Activated CD8-positive, alpha-beta T cell treated with anti-CD3 and anti-CD28 coated beads for 36 hours (primary cell): ENCODE measurements around the gene CSTB. TPM values are rescaled to one million over a fixed set of nuclear protein-coding genes. Genes with fewer than 3 reads are reported as not detected.

Source experiments
- ATAC-seq: fragments of 200-7000 bp; cut with Tn5 transposase; one replicate; pipeline ENCODE4 v1.10.0; 2021; ENCODE audit warnings: mild to moderate bottlenecking, moderate library complexity
- CTCF ChIA-PET: fragments of 350-600 bp; sonication (Branson Sonifier 250); formaldehyde crosslinking; loops from one replicate; lab custom pipeline; 2021; ENCODE audit warnings: antibody characterized with exemption; lab: Charles Lee
- POLR2A ChIA-PET: fragments of 350-600 bp; sonication (Branson Sonifier 250); formaldehyde crosslinking; loops from one replicate; lab custom pipeline; 2021; ENCODE audit warnings: antibody characterized with exemption; lab: Charles Lee
- DNase-seq: peaks from one replicate; pipeline ENCODE4 v3.0.0-alpha.2; 2020
- H3K27ac Mint-ChIP-seq: one replicate; pipeline ENCODE4 v1.8.0; 2021; ENCODE audit warnings: mild to moderate bottlenecking, mixed read lengths
- H3K27me3 Mint-ChIP-seq: one replicate; pipeline ENCODE4 v1.8.0; 2021; ENCODE audit warnings: mixed read lengths
- H3K36me3 Mint-ChIP-seq: one replicate; pipeline ENCODE4 v1.8.0; 2021; ENCODE audit warnings: low read depth, mixed read lengths
- H3K4me1 Mint-ChIP-seq: one replicate; pipeline ENCODE4 v1.8.0; 2021; ENCODE audit warnings: low read depth, mixed read lengths
- H3K4me3 Mint-ChIP-seq: one replicate; pipeline ENCODE4 v1.8.0; 2021; ENCODE audit warnings: mild to moderate bottlenecking, moderate library complexity, mixed read lengths
- H3K9me3 Mint-ChIP-seq: one replicate; pipeline ENCODE4 v1.8.0; 2021; ENCODE audit warnings: mixed read lengths
- CTCF ChIP-seq: fragments of 200-600 bp; IDR thresholded peaks from one replicate; pipeline ENCODE4 v1.8.0; 2022; ENCODE audit warnings: antibody characterized with exemption, mild to moderate bottlenecking
- intact Hi-C: fragments of 100-400 bp; cut with micrococcal nuclease; formaldehyde crosslinking; loops from one replicate; pipeline ENCODE4 v1.10.0; 2022
- total RNA-seq, 2 experiments: library from RNA; stranded (reverse); gene quantifications; one replicate each; pipeline ENCODE4 v1.2.3, GENCODE V29; 2021

Gene CSTB
- total RNA-seq, 2 experiments from 2014 or later: 18.6 to 20.7 TPM

GRCh38 chr21:43740497-43741156 lies 35.5 kb downstream of the CSTB start:
- no peak for TF ChIP-seq CTCF
- ChIA-PET CTCF (no interaction called here), POLR2A (interaction anchor here (1.6 kb wide), 1 partner anchor 12 kb away, joined by 6 read pairs; no protein-coding TSS in a partner anchor)
- Mint-ChIP-seq H3K9me3 (no peaks in the 10 kb centered on the region), H3K36me3 (peaks cover 24% of the 10 kb centered on the region), H3K27me3 (no peaks in the 10 kb centered on the region), H3K4me3 (no peak overlapping the region), H3K4me1 (peaks cover 11% of the 10 kb centered on the region), H3K27ac (no peak overlapping the region)
- ATAC-seq: peak; percentile 38
- DNase-seq: no peak
- intact Hi-C loops: no loop called here

GRCh38 chr21:43739621-43740435 lies 36.3 kb downstream of the CSTB start:
- CTCF ChIA-PET: interaction anchor here (0.7 kb wide), 1 partner anchor 43 kb away, joined by 4 read pairs; no protein-coding TSS in a partner anchor

GRCh38 chr21:43737158-43737950 lies 38.8 kb downstream of the CSTB start:
- no peak for TF ChIP-seq CTCF
- Mint-ChIP-seq H3K4me3 (no peak overlapping the region), H3K4me1 (peaks cover 33% of the 10 kb centered on the region), H3K27me3 (no peaks in the 10 kb centered on the region), H3K9me3 (no peaks in the 10 kb centered on the region), H3K36me3 (peaks cover 17% of the 10 kb centered on the region), H3K27ac (no peak overlapping the region)
- POLR2A ChIA-PET: interaction anchor here (1.5 kb wide), 2 partner anchors 8 to 77 kb away, joined by 3 read pairs; no protein-coding TSS in a partner anchor
- CTCF ChIA-PET: interaction anchor here (0.8 to 1.6 kb wide), 2 partner anchors 9 to 71 kb away, joined by 3 to 4 read pairs; no protein-coding TSS in a partner anchor
- ATAC-seq (no peak), DNase-seq (no peak)
- intact Hi-C loops: no loop called here

More at GRCh38 chr21:43739621-43740435, 36.3 kb downstream of the CSTB start:
- Mint-ChIP-seq H3K9me3 (no peaks in the 10 kb centered on the region), H3K27me3 (no peaks in the 10 kb centered on the region), H3K4me3 (no peak overlapping the region), H3K36me3 (peaks cover 22% of the 10 kb centered on the region), H3K27ac (no peak overlapping the region), H3K4me1 (peaks cover 14% of the 10 kb centered on the region)
- no peak for TF ChIP-seq CTCF
- ATAC-seq (peak; percentile 46), DNase-seq (no peak)
- intact Hi-C loops: no loop called here
- POLR2A ChIA-PET: interaction anchor here (1.4 to 1.6 kb wide), 2 partner anchors 11 to 18 kb away, joined by 3 to 6 read pairs; no protein-coding TSS in a partner anchor

GRCh38 chr21:43736224-43736883 lies 39.8 kb downstream of the CSTB start:
- no peak overlapping the region for H3K27ac Mint-ChIP-seq
- no peak for TF ChIP-seq CTCF
- intact Hi-C loops: no loop called here
- ChIA-PET POLR2A (interaction anchor here (0.6 kb wide), 1 partner anchor 52 kb away, joined by 3 read pairs; no protein-coding TSS in a partner anchor), CTCF (interaction anchor here (0.8 to 1.6 kb wide), 2 partner anchors 8 to 70 kb away, joined by 3 to 4 read pairs; no protein-coding TSS in a partner anchor)
- H3K27me3 Mint-ChIP-seq: no peaks in the 10 kb centered on the region
- H3K4me1 Mint-ChIP-seq: peaks cover 35% of the 10 kb centered on the region
- H3K4me3 Mint-ChIP-seq: no peak overlapping the region
- ATAC-seq (no peak), DNase-seq (no peak)
- H3K36me3 Mint-ChIP-seq: peaks cover 20% of the 10 kb centered on the region
- H3K9me3 Mint-ChIP-seq: no peaks in the 10 kb centered on the region
